Measurements from ENCODE around the gene FAM89B. TPM values are rescaled to one million over a fixed set of nuclear protein-coding genes. Genes with fewer than 3 reads are reported as not detected.

FAM89B gene
- total and polyA plus RNA-seq, 10 donors, result 34.5 to 66.1 (median 48.4) TPM

GRCh38 chr11:65586247-65586630 lies 13.9 kb downstream of the FAM89B start:
- H3K36me3 ChIP-seq, result peaks cover 3 to 92% (median 65%) of the 10 kb centered on the region in 6 donors
- no peaks in the 10 kb centered on the region for H3K9me3 ChIP-seq
- intact Hi-C loops (cut with DNase I; ENCODE audit: low total_unique reads), result loop anchor here (5.0 kb wide), 1 partner anchor 44 kb away; no protein-coding TSS in a partner anchor
- TF ChIP-seq POLR2AphosphoS5 (IDR thresholded peaks at IDR 0.05) (no peak), POLR2A (IDR thresholded peaks at IDR 0.05) (no peak)
- TF ChIP-seq, protein P1, sequence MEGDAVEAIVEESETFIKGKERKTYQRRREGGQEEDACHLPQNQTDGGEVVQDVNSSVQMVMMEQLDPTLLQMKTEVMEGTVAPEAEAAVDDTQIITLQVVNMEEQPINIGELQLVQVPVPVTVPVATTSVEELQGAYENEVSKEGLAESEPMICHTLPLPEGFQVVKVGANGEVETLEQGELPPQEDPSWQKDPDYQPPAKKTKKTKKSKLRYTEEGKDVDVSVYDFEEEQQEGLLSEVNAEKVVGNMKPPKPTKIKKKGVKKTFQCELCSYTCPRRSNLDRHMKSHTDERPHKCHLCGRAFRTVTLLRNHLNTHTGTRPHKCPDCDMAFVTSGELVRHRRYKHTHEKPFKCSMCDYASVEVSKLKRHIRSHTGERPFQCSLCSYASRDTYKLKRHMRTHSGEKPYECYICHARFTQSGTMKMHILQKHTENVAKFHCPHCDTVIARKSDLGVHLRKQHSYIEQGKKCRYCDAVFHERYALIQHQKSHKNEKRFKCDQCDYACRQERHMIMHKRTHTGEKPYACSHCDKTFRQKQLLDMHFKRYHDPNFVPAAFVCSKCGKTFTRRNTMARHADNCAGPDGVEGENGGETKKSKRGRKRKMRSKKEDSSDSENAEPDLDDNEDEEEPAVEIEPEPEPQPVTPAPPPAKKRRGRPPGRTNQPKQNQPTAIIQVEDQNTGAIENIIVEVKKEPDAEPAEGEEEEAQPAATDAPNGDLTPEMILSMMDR (IDR thresholded peaks at IDR 0.05 in 8 of 11, conservative IDR thresholded peaks at IDR 0.05 in 3 of 11), result no peak
- no peak for DNase-seq
- 67 to 76% (median 73%) methylated on average over 3 to 4 of the region's 4 CpGs for WGBS, 5 donors
- no peaks in the 10 kb centered on the region for H3K27me3 ChIP-seq (replicated peaks in 1 of 7)
- peaks cover 48 to 97% (median 66%) of the 10 kb centered on the region in 6 donors for H3K4me1 ChIP-seq
- peak overlapping the region in 2 of 8 donors; percentile 5 to 35 for H3K4me3 ChIP-seq
- peak overlapping the region in 7 of 8 donors; percentile 28 to 92 (median 84) for H3K27ac ChIP-seq

DNA sequence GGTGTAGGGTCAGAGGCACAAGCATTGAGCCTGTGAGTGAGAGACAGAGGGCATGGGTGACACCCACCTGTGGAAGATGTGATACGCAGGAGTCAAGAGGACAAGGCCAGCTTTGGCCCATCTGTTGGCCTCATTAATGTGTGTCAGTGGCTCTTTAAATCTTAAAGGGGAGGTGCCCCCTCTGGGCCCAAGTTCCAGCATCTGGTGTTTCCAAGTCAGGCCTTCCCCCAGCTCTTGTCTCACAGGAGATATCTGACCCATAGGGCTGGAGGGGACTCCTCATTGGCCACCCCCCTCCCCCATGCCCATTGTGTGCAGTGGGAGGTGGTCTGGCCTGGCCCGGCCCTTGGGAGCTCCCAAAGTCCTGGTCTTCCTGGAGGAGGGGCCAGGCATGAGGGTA lies 14.3 kb downstream of the FAM89B start:
- no peak for TF ChIP-seq POLR2A (IDR thresholded peaks at IDR 0.05)
- peak in 2 of 3 donors; percentile 4 to 45 for TF ChIP-seq POLR2AphosphoS5 (IDR thresholded peaks at IDR 0.05)
- Histone ChIP-seq H3K9me3 (no peaks in the 10 kb centered on the region), H3K27ac (peak overlapping the region; percentile 65 to 92 (median 82)), H3K4me1 (peaks cover 48 to 97% (median 68%) of the 10 kb centered on the region in 6 donors), H3K27me3 (replicated peaks in 1 of 7) (no peaks in the 10 kb centered on the region), H3K36me3 (peaks cover 3 to 92% (median 65%) of the 10 kb centered on the region in 6 donors), H3K4me3 (peak overlapping the region in 3 of 8 donors; percentile 2 to 35 (median 5))
- WGBS, 5 donors, result 50 to 68% (median 58%) methylated on average over 1 to 2 of the region's 2 CpGs
- no peak for DNase-seq
- intact Hi-C loops (cut with DNase I; ENCODE audit: low total_unique reads), result loop anchor here (5.0 kb wide), 1 partner anchor 44 kb away; no protein-coding TSS in a partner anchor

DNA sequence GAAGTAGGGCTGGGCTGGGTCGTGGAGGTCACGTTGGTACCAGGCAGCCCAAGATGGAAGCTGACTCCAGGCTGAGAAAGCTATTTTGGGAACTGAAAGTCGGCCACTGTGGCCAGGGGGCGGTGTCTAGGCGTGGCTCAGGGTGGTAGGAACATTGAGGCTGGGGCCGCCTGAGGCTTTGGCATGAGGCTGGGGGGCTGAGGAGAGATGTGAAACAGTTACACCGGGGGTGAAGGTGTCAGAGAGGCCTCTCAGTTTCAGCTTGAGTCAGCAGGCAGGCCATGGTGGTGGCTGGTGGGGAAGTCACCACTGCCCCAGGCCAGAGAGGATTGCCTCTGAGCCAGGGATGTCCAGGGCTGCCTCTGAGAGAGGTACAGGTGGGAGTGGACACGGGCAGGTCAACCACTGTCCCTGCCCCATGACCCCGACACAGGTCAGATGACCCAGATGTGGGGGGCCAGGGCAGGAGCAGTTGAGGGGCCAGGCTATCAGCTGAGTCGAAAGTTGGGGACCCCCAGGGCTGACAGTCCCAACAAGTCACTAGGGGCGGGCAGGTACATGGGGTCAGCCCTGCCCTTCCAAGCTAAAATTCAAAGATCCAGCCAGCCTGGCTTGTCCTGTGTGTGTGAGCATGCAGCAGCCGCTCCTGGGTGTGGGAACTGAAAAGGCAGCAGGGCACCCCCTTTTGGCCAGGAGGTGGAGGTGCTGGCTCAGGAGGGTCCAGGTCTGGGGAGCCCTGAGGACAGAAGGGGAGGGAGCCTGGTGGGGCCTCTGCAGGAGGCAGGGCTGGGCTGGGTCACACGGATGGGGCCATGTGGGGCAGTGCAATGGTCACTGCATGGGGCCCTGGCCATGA lies 16.1 kb downstream of the FAM89B start:
- intact Hi-C loops (cut with DNase I; ENCODE audit: low total_unique reads), result loop anchor here (5.0 kb wide), 1 partner anchor 46 kb away; no protein-coding TSS in a partner anchor
- H3K27me3 ChIP-seq (replicated peaks in 1 of 7), result no peaks in the 10 kb centered on the region
- peak; percentile 92 for DNase-seq
- H3K4me1 ChIP-seq, result peaks cover 50 to 96% (median 74%) of the 10 kb centered on the region in 6 donors
- H3K27ac ChIP-seq, result peak overlapping the region; percentile 65 to 92 (median 82)
- TF ChIP-seq POLR2AphosphoS5 (IDR thresholded peaks at IDR 0.05) (peak; percentile 58 to 62 (median 60)), POLR2A (IDR thresholded peaks at IDR 0.05) (no peak)
- TF ChIP-seq, protein P1 (IDR thresholded peaks at IDR 0.05 in 8 of 11, conservative IDR thresholded peaks at IDR 0.05 in 3 of 11), result peak; percentile 73 to 89 (median 83)
- peak overlapping the region in 3 of 8 donors; percentile 3 to 35 (median 14) for H3K4me3 ChIP-seq
- no peaks in the 10 kb centered on the region for H3K9me3 ChIP-seq
- peaks cover 3 to 92% (median 69%) of the 10 kb centered on the region in 6 donors for H3K36me3 ChIP-seq
- WGBS, 5 donors, result 19 to 31% (median 22%) methylated on average over 10 to 13 of the region's 13 CpGs

- no peak overlapping the region for H3K4me3 ChIP-seq
- no peak for TF ChIP-seq POLR2A (IDR thresholded peaks at IDR 0.05)
- peak; percentile 2 to 75 (median 47) for TF ChIP-seq POLR2AphosphoS5 (IDR thresholded peaks at IDR 0.05)
- TF ChIP-seq, protein P1 (IDR thresholded peaks at IDR 0.05 in 8 of 11, conservative IDR thresholded peaks at IDR 0.05 in 3 of 11), result no peak
- 58 to 74% (median 68%) methylated on average over 5 to 9 of the region's 9 CpGs for WGBS, 5 donors
- intact Hi-C loops (cut with DNase I; ENCODE audit: low total_unique reads), result loop anchor here (5.0 kb wide), 1 partner anchor 47 kb away; no protein-coding TSS in a partner anchor
- DNase-seq, result peak; percentile 85
- H3K9me3 ChIP-seq, result no peaks in the 10 kb centered on the region
- no peaks in the 10 kb centered on the region for H3K27me3 ChIP-seq (replicated peaks in 1 of 7)
- peaks cover 3 to 90% (median 60%) of the 10 kb centered on the region in 6 donors for H3K36me3 ChIP-seq
- peaks cover 53 to 96% (median 80%) of the 10 kb centered on the region in 6 donors for H3K4me1 ChIP-seq
- H3K27ac ChIP-seq, result peak overlapping the region in 6 of 8 donors; percentile 43 to 92 (median 85)
Measured at GRCh38 chr11:65589444-65590239, 17.3 kb downstream of the FAM89B start.

All from spleen (tissue), 11 donors.